ENCODE results near the gene USH1C. TPM values are rescaled to one million over a fixed set of nuclear protein-coding genes. Genes with fewer than 3 reads are reported as not detected.
A peak's percentile ranks its signal among the peaks of the same experiment; 100 is the strongest.

Gene USH1C
- total and polyA plus RNA-seq, 2 of the 4 experiments (the other 2 are of a cell fraction): not detected

- Histone ChIP-seq H4K20me1 (ENCODE audit: insufficient read depth, low read length) (no peaks in the 10 kb centered on the region), H2AK5ac (ENCODE audit: low read depth, low read length) (no peak overlapping the region), H2BK120ac (ENCODE audit: low read depth, low read length) (no peak overlapping the region), H4K5ac (ENCODE audit: low read depth, low read length) (no peak overlapping the region), H3K79me1 (ENCODE audit: low read depth in 1 of 2, low read length in 2 of 2) (no peaks in the 10 kb centered on the region), H3K4me2 (ENCODE audit: low read depth, low read length) (no peak overlapping the region), H4K91ac (ENCODE audit: insufficient read depth, low read depth, low read length) (no peak overlapping the region), H3K4ac (ENCODE audit: low read depth, low read length) (no peak overlapping the region), H2BK5ac (ENCODE audit: low read depth, low read length, poor library complexity, severe bottlenecking) (no peak overlapping the region), H2BK15ac (ENCODE audit: low read depth, low read length) (no peak overlapping the region), H3K27ac (ENCODE audit: insufficient read depth, low read length) (no peak overlapping the region), H3K9me3 (ENCODE audit: control insufficient read depth, insufficient read depth, low read length) (no peaks in the 10 kb centered on the region), H2BK20ac (ENCODE audit: low read depth, low read length) (no peak overlapping the region), H2AK9ac (replicated peaks; ENCODE audit: low read depth, low read length, poor library complexity) (peak overlapping the region; percentile 24), H3K36me3 (ENCODE audit: control insufficient read depth, insufficient read depth, low read length) (no peaks in the 10 kb centered on the region), H3K23ac (ENCODE audit: low read depth, low read length) (no peak overlapping the region), H3K14ac (replicated peaks; ENCODE audit: low read depth, low read length) (no peak overlapping the region), H3K27me3 (ENCODE audit: control insufficient read depth, insufficient read depth, low read length) (peaks cover 30% of the 10 kb centered on the region), H2AFZ (replicated peaks; ENCODE audit: low read length, poor library complexity) (no peak overlapping the region), H3K4me3 (ENCODE audit: insufficient read depth, low read depth, low read length) (no peak overlapping the region), H3K9ac (ENCODE audit: low read depth, low read length) (no peak overlapping the region), H4K8ac (ENCODE audit: low read depth in 2 of 2, low read length in 2 of 2) (no peak overlapping the region), H3K18ac (ENCODE audit: low read depth, low read length) (no peak overlapping the region), H3K9me1 (ENCODE audit: insufficient read depth, low read length) (no peaks in the 10 kb centered on the region), H3K56ac (ENCODE audit: extremely low read depth, insufficient read depth, low read length) (no peak overlapping the region), H3K4me1 (ENCODE audit: control insufficient read depth, insufficient read depth, low read length) (no peaks in the 10 kb centered on the region)
- ChIA-PET POLR2A (ENCODE audit: unreplicated experiment) (no interaction called here), CTCF (no interaction called here)
- 0% methylated on average over 1 of the region's 3 CpGs; no CpG with 5 or more reads in 1 of the 2 experiments for WGBS, 2 experiments (ENCODE audit: extremely low coverage in 2 of 2, insufficient read length in 1 of 2)
- intact Hi-C loops (cut with micrococcal nuclease) (no loop called here), dilution Hi-C loops (cut with HindIII; ENCODE audit: low sequenced_read_pairs, unreplicated experiment) (no loop called here), in situ Hi-C loops (cut with MboI; ENCODE audit: low sequenced_read_pairs) (no loop called here)
- no peak for TF ChIP-seq ELK1 (IDR thresholded peaks at IDR 0.05; ENCODE audit: borderline replicate concordance, low read depth, low read length)
- no peak for TF ChIP-seq CEBPB (IDR thresholded peaks at IDR 0.05; ENCODE audit: low read depth, low read length)
- no peak for TF ChIP-seq CHD1 (IDR thresholded peaks at IDR 0.05; ENCODE audit: low read depth, low read length)
- ATAC-seq (ENCODE audit: low read depth): no peak
- BruUV-seq (replicated peaks): no TSS peak
- no peak for DNase-seq
Observed at GRCh38 chr11:17472467-17472866, 71.7 kb downstream of the USH1C start.

Data from IMR-90 (cell line).